ENCODE measurements around the gene GPR35.
"Not testable (repeated sequence)": the region's sequence is repeated elsewhere in the genome, so short reads cannot be mapped to it uniquely, and the experiment has no call there.

Gene GPR35

GRCh38 chr2:240602266-240603050, 22.8 kb upstream of the GPR35 start:
- DNase-seq, result no peak

- DNase-seq, result no peak
Observed at GRCh38 chr2:240603081-240603835, 22.0 kb upstream of the GPR35 start.

GRCh38 chr2:240603846-240604245, 21.4 kb upstream of the GPR35 start:
- DNase-seq, result no peak

GRCh38 chr2:240604291-240604938, 20.9 kb upstream of the GPR35 start:
- DNase-seq, result peak in 53 of 56 donors; percentile 16 to 96 (median 70)

GRCh38 chr2:240604939-240605716, 20.2 kb upstream of the GPR35 start:
- DNase-seq, result no peak

- no peak for DNase-seq
Observed at GRCh38 chr2:240605867-240606743, 19.2 kb upstream of the GPR35 start.

GRCh38 chr2:240611601-240612210, 13.6 kb upstream of the GPR35 start:
- DNase-seq, result no peak

GRCh38 chr2:240613781-240614180, 11.5 kb upstream of the GPR35 start:
- DNase-seq, result no peak

- no peak for DNase-seq
Observed at GRCh38 chr2:240614391-240614790, 10.9 kb upstream of the GPR35 start.

- no peak for DNase-seq
Observed at GRCh38 chr2:240615396-240615795, 9.9 kb upstream of the GPR35 start.

GRCh38 chr2:240615820-240616547, 9.3 kb upstream of the GPR35 start:
- peak in 1 of 56 donors; percentile 42 for DNase-seq

GRCh38 chr2:240616860-240617666, 8.2 kb upstream of the GPR35 start:
- DNase-seq, result not testable (repeated sequence)

- no peak for DNase-seq
Observed at GRCh38 chr2:240618776-240619175, 6.5 kb upstream of the GPR35 start.

- DNase-seq, result no peak
Observed at GRCh38 chr2:240619506-240620148, 5.7 kb upstream of the GPR35 start.

GRCh38 chr2:240620149-240620731, 5.0 kb upstream of the GPR35 start:
- DNase-seq, result no peak

- no peak for DNase-seq
Observed at GRCh38 chr2:240620859-240621258, 4.4 kb upstream of the GPR35 start.

- no peak for DNase-seq
Observed at GRCh38 chr2:240622060-240622411, 3.2 kb upstream of the GPR35 start.

Measured in amygdala (tissue), 56 donors.